H7 (cell line): ENCODE data around the gene RERE. TPM values are rescaled to one million over a fixed set of nuclear protein-coding genes. Genes with fewer than 3 reads are reported as not detected.
"Not testable (repeated sequence)": the region's sequence is repeated elsewhere in the genome, so short reads cannot be mapped to it uniquely, and the experiment has no call there.

ENCODE experiments used
- DNase-seq: peaks from one replicate; pipeline ENCODE4 v3.0.0; 2012
- H3K27me3 ChIP-seq: 2 replicates; pipeline ENCODE4 v1.6.0; 2011; ENCODE audit warnings: mild to moderate bottlenecking, low read length; ENCODE audit not compliant: control insufficient read depth, insufficient read depth
- H3K36me3 ChIP-seq: replicated peaks from 2 replicates; pipeline ENCODE4 v1.5.1; 2011; ENCODE audit warnings: low read length; ENCODE audit not compliant: control insufficient read depth, insufficient read depth
- H3K4me3 ChIP-seq: 2 replicates; pipeline ENCODE4 v1.5.1; 2011; ENCODE audit warnings: low read depth, mild to moderate bottlenecking, control low read depth, low read length, moderate library complexity; ENCODE audit not compliant: insufficient read depth
- total RNA-seq: library from RNA; depleted of rRNA; stranded (reverse); fragments of >200 nt; shearing (Covaris generic); gene quantifications from 2 replicates; pipeline ENCODE4 v1.2.3, GENCODE V29; 2014

The RERE gene
- total RNA-seq, 1 experiment from 2014 or later: 75.8 TPM

DNA sequence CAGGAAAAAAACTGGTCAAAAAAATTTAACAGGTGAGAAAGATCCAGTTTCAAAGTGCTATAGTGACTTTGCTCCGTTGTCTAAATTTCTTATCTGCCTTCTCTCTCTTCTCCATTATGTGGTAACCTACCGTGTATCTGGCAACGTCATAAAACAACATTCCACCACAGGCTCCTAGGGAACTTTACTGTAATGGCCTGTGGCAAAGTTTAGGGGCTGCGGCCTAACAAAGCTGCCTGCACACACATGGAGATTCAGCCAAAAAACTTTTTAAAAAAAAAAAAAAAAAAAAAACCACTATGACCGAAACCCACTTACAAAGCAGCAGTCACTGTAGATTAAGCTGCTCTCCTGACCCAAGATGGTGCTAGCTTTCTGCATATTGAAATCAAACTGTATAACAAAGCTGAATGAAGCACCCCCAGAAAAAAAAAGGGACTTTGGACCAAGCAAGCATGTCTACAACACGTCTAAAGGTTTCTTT is 296.9 kb downstream of the RERE start:
- no peak for DNase-seq
- Histone ChIP-seq H3K27me3 (no peaks in the 10 kb centered on the region), H3K4me3 (no peak overlapping the region), H3K36me3 (no peaks in the 10 kb centered on the region)

DNA sequence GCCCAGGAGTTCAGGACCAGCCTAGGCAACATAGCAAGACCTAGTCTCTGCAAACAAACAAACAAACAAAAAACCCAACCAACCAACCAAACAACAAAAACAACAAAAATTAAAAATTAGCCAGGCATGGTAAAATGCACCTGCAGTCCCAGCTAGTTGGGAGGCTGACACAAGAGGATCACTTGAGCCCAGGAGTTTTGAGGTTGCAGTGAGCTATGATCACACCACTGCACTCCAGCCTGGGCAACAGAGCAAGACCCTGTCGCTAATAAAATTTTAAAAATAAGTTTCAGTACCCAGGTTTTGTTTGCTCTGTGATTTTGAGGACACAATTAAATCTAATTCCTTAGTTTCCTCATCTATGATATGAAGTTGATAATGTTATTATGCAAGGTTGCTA is 298.3 kb downstream of the RERE start:
- Histone ChIP-seq H3K4me3 (no peak overlapping the region), H3K36me3 (no peaks in the 10 kb centered on the region), H3K27me3 (no peaks in the 10 kb centered on the region)
- no peak for DNase-seq

DNA sequence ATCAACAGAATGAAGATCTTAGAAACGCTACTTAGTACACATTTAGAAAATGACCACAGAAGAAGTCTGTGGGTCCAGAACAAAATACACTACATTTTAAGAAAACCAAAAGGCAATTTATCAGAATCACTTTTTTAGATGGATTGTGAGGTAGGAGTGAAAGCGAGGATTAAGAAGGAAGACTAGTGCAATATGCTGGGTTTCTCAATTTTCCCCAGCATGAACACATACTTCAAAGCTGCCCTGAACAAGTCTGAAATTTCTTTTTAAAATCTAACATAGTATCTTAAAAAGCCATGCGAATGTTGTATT is 299.0 kb downstream of the RERE start:
- no peaks in the 10 kb centered on the region for H3K27me3 ChIP-seq
- H3K36me3 ChIP-seq: no peaks in the 10 kb centered on the region
- H3K4me3 ChIP-seq: no peak overlapping the region
- DNase-seq: no peak

DNA sequence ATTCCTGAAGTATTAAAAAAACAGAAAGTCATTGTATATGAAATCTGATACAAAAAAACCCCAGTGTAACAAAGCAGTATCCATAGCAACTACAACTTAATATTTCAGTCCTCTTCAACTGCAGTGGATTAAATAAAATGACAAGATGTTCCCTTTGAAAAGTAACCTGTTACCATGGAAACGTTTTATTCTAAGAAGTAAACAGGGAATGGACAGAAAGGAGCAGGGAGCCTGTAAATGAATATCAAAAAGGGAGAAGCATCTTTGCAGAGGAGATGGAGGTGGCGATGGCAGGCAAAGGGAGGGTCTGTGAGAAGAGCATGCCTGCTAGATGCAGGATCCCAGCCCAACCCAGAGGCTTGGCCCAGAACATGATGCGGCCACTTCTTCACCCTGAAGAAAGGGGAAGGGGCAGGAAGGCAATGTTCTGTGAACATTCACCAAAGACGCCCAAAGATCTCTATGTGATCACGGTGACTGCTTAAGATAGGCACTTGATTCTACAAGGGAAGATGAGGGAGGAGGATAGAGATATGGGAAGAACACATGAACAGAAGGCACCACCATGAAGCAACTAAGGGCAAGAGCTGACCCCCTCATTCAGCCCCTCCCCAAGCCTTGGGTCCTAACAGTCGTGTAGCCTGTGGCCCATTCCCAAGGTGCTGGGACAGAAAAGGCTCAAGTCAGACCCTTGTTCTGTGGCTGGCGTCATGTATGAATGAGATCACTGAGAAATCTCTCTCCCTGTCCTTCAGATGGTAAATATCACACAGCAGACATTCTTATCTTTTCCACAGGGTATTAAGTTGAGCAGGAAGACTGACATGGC is 299.6 kb downstream of the RERE start:
- no peaks in the 10 kb centered on the region for H3K36me3 ChIP-seq
- DNase-seq: no peak
- H3K27me3 ChIP-seq: no peaks in the 10 kb centered on the region
- no peak overlapping the region for H3K4me3 ChIP-seq

DNA sequence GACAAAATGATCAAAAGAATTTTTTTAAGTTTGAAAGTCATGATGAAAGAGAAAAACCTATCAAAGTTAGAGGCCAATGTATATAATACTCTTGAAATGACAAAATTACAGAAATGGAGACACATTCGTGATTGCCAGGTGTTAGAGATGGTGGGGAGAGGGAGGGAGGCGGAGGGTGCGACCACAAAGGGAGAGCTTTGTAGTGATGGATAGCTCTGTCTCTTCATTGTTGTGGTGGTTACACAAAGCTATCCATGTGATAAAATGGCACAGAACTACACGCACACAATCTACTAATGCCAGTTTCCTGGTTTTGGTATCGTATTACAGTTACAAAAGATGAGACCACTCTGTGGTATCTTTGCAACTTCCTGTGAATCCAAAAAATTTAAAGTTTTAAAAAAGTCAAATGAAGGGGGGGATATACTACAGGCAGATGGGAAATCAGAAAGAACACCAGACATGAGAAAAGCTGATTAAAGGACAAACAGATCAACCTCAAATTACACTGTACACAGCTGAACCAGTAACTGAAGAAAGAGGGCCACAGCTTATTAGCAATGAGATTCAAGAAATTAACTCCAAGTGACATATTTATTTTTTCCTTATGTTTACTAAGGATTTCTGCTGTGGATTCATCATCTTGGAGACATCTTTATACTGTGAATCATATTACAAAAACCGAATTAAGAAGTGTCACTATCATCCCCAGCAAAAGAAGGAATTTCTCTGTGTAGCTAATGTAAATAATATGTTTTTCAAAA is 300.5 kb downstream of the RERE start:
- DNase-seq: no peak
- Histone ChIP-seq H3K4me3 (no peak overlapping the region), H3K27me3 (no peaks in the 10 kb centered on the region), H3K36me3 (no peaks in the 10 kb centered on the region)

DNA sequence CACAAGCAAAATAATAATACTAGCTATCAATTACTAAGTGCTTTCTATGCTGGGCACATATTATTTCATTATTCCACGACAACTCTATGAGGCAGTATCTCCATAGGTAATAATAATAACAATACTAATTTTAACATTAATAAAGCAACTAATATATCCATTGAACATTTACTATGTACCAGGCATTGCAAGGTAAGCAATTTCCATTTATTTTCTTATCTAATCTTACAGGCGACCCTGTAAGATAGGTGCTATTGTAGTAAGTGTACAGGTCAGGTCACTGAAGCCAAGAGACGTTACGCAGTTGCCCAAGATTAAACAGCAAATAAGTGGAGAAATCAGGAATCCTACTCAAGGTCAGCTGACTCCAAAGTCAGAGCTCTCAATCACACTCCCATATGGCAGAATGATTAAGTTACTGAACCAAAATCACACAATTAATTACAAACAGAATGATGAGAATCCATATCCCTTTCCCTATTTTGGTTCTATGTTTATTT is 301.1 kb downstream of the RERE start:
- Histone ChIP-seq H3K4me3 (no peak overlapping the region), H3K27me3 (no peaks in the 10 kb centered on the region), H3K36me3 (no peaks in the 10 kb centered on the region)
- no peak for DNase-seq

DNA sequence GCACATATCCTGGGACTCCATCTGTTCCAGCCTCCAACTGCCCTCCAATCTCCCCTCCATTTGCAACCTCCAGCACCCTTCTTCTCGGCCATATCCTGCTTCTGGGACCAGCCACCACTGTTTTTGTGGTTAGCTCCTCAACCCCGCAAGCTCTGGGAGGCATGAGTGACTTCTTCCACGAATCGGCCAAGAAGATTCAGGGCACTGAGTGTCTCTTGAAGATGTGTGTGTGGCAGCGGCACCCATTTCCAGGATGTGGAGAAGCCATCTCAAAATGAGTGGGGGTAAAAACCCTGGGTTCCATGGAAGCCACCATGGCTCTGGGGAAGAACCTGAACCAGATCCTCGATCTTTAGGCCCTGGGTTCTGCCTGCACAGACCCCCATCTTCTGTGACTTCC is 304.9 kb downstream of the RERE start:
- H3K27me3 ChIP-seq: no peaks in the 10 kb centered on the region
- no peak for DNase-seq
- no peak overlapping the region for H3K4me3 ChIP-seq
- H3K36me3 ChIP-seq: no peaks in the 10 kb centered on the region

DNA sequence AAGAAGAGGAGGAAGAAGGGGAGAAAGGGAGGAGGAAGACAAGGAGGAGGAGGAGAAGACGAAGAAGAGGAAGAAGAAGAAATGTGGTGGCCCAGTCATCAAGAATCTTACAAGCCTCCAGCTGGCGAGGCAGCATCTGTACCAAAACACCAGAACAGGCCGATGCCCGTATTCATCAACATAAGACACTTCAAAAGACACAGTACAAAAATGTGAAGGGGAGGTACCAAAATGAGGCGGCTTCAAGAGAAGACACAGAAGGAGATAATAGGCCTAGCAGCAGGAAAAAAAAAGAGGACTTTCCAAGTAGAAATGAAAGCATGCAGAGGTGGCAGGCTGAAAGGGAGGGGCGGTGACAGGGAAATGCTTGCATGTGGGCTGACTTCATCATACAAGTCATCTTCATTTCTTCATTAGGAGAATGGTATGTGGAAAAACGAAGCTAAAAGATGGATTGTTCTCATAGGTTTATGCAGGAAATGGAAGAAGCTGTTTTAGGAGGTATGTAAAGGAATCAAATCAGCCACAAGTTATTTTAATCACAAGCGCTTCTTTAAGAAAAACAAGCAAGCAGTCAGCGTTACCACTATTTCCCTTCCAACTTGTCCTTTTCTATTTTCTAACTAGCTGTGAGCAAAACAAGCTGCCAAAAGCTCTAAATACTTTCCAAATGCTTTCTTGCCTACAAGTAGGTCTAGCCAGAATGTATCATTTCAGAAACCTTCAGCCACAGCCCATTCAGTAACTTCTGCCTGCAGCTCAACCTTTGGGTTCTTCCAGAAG is 307.2 kb downstream of the RERE start:
- Histone ChIP-seq H3K36me3 (no peaks in the 10 kb centered on the region), H3K27me3 (no peaks in the 10 kb centered on the region), H3K4me3 (no peak overlapping the region)
- no peak for DNase-seq

DNA sequence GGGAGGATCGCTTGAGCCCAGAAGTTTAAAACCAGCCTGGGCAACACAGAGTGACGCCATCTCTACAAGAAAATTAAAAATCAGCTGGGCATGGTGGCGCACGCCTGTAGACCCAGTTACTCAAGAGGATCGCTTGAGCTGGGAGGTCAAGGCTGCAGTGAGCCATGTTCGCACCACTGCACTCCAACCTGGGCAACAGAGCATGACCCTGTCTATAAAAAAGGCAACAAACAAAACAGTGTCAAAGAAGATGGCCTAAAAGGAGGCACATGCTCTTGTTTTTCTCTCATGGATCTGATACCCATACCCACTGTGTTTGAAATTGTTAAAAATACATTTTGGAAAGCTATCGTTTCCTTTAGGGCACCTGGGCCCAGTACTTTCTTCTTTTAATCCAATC is 307.9 kb downstream of the RERE start:
- H3K27me3 ChIP-seq: no peaks in the 10 kb centered on the region
- no peaks in the 10 kb centered on the region for H3K36me3 ChIP-seq
- no peak for DNase-seq
- no peak overlapping the region for H3K4me3 ChIP-seq

DNA sequence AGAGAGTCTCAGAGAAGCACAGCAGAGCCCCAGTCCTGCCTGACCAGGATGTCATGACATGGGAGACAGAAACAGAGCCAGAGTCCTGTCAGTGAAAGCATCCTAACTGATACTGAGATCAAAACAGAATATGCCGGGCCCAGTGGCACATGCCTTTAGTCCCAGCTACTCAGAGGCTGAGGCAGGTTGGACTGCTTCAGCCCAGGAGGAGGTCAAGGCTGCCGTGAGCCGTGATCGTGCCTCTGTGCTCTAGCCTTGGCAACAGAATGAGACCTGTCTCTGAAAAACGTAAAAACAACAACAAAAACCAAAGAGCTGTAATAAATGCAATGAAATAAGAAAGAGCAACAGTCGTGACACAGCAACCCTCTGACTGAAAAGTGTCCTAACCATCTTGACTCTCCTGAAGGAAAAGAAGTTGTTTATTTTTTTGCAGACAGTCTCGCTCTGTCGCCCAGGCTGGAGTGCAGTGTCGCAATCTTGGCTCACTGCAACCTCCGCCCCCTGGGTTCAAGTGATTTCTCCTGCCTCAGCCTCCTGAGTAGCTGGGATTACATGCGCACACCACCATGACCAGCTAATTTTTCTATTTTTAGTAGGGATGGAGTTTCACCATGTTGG is 310.3 kb downstream of the RERE start:
- H3K4me3 ChIP-seq: no peak overlapping the region
- DNase-seq: no peak
- H3K27me3 ChIP-seq: no peaks in the 10 kb centered on the region
- H3K36me3 ChIP-seq: no peaks in the 10 kb centered on the region

DNA sequence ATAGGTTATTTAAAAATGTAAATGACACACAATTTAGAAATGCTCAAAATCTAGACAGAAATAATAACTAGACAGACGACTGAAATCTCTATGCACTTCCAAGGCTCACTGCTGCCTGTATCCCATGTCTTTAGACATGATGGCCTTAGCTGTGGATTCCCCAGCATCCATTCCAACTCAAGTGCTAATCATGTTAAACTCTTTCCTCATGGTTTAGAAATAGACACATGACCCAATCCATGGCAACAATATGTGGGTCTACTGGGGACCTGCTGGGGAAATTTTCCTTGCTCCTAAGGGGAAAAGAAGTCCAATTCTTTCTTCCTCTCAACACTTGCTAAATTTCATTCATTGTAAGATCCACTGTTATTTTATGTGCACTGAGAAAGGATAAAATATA is 311.0 kb downstream of the RERE start:
- Histone ChIP-seq H3K27me3 (no peaks in the 10 kb centered on the region), H3K4me3 (no peak overlapping the region), H3K36me3 (no peaks in the 10 kb centered on the region)
- DNase-seq: no peak

DNA sequence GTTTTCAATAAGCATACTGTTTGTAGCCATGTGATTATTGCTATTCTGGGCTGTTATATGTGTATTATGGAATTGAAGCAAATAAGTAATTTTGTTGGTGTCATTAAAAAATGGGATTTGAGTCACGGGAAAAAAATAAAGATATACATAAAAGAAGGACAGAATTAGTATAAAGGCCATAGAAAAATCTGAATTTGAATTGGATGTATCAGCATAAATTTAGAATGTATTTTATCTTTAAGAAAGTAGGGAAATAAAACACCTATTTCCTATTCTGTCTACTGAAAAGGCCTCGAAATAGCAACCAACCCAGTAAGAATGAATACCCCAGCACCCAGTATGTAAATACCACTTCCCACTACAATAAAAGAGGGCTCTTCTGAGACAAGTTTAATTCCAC is 313.6 kb downstream of the RERE start:
- Histone ChIP-seq H3K27me3 (no peaks in the 10 kb centered on the region), H3K4me3 (no peak overlapping the region), H3K36me3 (no peaks in the 10 kb centered on the region)
- DNase-seq: no peak

DNA sequence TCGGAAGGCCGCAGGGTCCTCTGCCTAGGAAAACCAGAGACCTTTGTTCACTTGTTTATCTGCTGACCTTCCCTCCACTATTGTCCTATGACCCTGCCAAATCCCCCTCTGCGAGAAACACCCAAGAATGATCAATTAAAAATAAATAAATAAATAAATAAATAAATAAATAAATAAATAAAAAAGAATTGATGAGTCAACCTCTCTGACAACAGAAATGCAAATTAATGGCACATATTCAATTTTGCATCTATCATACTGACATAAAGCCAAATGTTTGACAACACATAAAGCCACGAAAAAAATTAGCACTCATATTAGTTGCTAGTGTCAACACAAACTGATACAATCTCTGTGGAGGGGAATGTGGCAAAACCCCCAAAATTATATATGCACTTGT is 314.5 kb downstream of the RERE start:
- H3K36me3 ChIP-seq: not testable (repeated sequence)

DNA sequence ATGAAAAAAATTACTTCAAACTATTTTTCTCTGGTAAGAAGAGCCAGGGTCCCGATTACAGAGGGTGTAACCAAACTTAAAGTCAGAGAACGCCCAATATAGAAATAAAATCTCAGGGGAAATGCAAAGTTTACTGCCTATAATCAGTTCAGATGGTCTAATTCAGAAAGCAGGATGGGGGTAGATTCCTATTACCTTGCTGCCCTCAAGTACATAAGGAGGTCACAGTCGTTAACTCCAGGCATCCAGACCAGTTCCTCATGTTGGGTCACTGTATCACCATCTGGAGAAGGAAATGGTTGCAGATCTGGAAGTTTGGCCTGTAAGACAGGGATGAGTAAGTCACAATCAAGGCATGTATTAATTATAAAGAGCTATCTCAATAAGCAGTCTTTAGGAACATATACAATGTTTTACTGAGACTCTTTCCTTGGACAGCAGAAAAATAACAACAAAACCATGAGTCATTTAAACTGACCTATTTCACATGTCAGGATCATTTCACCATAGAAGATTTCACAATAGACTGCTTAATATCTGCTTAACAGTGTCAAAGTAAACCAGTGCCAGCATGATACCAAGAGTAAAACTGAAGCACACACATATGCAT is 320.1 kb downstream of the RERE start:
- H3K36me3 ChIP-seq: peaks cover 8% of the 10 kb centered on the region
- no peak for DNase-seq
- no peak overlapping the region for H3K4me3 ChIP-seq
- H3K27me3 ChIP-seq: no peaks in the 10 kb centered on the region

More for the DNA sequence above, 314.5 kb downstream of the RERE start:
- H3K4me3 ChIP-seq, H3K27me3 ChIP-seq, DNase-seq: not testable (repeated sequence)
